IMR-90 (cell line): Measurements from ENCODE around the gene ACADS. TPM values are rescaled to one million over a fixed set of nuclear protein-coding genes. Genes with fewer than 3 reads are reported as not detected.

ENCODE experiments used
- polyA plus RNA-seq, 3 experiments: library from polyadenylated mRNA; depleted of rRNA; stranded (reverse); fragments of >200 nt; gene quantifications; 2 replicates each; pipeline ENCODE4 v1.2.3, GENCODE V29; 2012; ENCODE audit warnings: low replicate concordance in 1 of 3
- total RNA-seq: library from RNA; depleted of rRNA; stranded (reverse); fragments of >200 nt; gene quantifications from 2 replicates; pipeline ENCODE4 v1.2.3, GENCODE V29; 2012; rRNA removed

The ACADS gene
- total and polyA plus RNA-seq, 2 of the 4 experiments (the other 2 are of a cell fraction), result 2.9 to 5.5 TPM

Other genes with a start within 250 kb of the ACADS start
- gene DYNLL1, start 229.7 kb upstream of the ACADS start, total RNA-seq, result 696 and 709 TPM in 2 replicates
- 627 and 663 TPM in 2 replicates for gene DYNLL1, start 229.7 kb upstream of the ACADS start, polyA plus RNA-seq (2012; rRNA removed)
- 25.1 and 29.4 TPM in 2 replicates for gene COQ5, start 196.7 kb upstream of the ACADS start, total RNA-seq
- gene COQ5, start 196.7 kb upstream of the ACADS start, polyA plus RNA-seq (2012; rRNA removed), result 17.3 and 21.6 TPM in 2 replicates
- gene RNF10, start 191.5 kb upstream of the ACADS start, total RNA-seq, result 43.0 and 44.4 TPM in 2 replicates
- 65.2 and 95.0 TPM in 2 replicates for gene RNF10, start 191.5 kb upstream of the ACADS start, polyA plus RNA-seq (2012; rRNA removed)
- gene POP5, start 144.4 kb upstream of the ACADS start, total RNA-seq, result 66.1 and 69.5 TPM in 2 replicates
- gene POP5, start 144.4 kb upstream of the ACADS start, polyA plus RNA-seq (2012; rRNA removed), result 81.5 and 99.4 TPM in 2 replicates
- 0.54 and 0.83 TPM in 2 replicates for gene CABP1, start 85.2 kb upstream of the ACADS start, total RNA-seq
- 0.20 and 1.1 TPM in 2 replicates for gene CABP1, start 85.2 kb upstream of the ACADS start, polyA plus RNA-seq (2012; rRNA removed)
- 117 and 137 TPM in 2 replicates for gene MLEC, start 38.7 kb upstream of the ACADS start, total RNA-seq
- gene MLEC, start 38.7 kb upstream of the ACADS start, polyA plus RNA-seq (2012; rRNA removed), result 38.6 and 44.1 TPM in 2 replicates
- 8.4 and 10.3 TPM in 2 replicates for gene UNC119B, start 15.4 kb upstream of the ACADS start, total RNA-seq
- gene UNC119B, start 15.4 kb upstream of the ACADS start, polyA plus RNA-seq (2012; rRNA removed), result 17.8 and 21.6 TPM in 2 replicates
- 1.6 and 3.6 TPM in 2 replicates for gene SPPL3, start 178.5 kb downstream of the ACADS start, total RNA-seq
- gene SPPL3, start 178.5 kb downstream of the ACADS start, polyA plus RNA-seq (2012; rRNA removed), result 14.4 and 18.0 TPM in 2 replicates